Measurements from ENCODE around the gene APOBEC4.

- no peak for TF ChIP-seq EZH2phosphoT487 (IDR thresholded peaks at IDR 0.05; ENCODE audit: insufficient read depth, low read depth)
- no peak for TF ChIP-seq EZH2 (IDR thresholded peaks at IDR 0.05; ENCODE audit: insufficient read depth, poor library complexity, severe bottlenecking)
Measured at GRCh38 chr1:183600634-183601033, 52.5 kb downstream of the APOBEC4 start.
